Central memory CD8-positive, alpha-beta T cell (primary cell): Measurements from ENCODE around the gene PRR14L.
"Not testable (repeated sequence)": the region's sequence is repeated elsewhere in the genome, so short reads cannot be mapped to it uniquely, and the experiment has no call there.

Source experiments
- ATAC-seq: fragments of 150-1000 bp; cut with Tn5 transposase; replicated peaks from 2 replicates; pipeline ENCODE4 v1.10.0; 2022; ENCODE audit warnings: mild to moderate bottlenecking, moderate FRiP score, moderate number of reproducible peaks; ENCODE audit not compliant: poor library complexity, severe bottlenecking; ENCODE audit errors: extremely low read depth
- DNase-seq, 2 donors: peaks; one replicate each; pipeline ENCODE4 v3.0.0; 2021; ENCODE audit warnings: low spot score in 2 of 2
- H3K27ac Mint-ChIP-seq: one replicate; pipeline ENCODE4 v1.8.0; 2022; ENCODE audit warnings: low read depth, mild to moderate bottlenecking, moderate library complexity, mixed read lengths
- H3K27me3 Mint-ChIP-seq: one replicate; pipeline ENCODE4 v1.8.0; 2022; ENCODE audit warnings: mixed read lengths
- H3K36me3 Mint-ChIP-seq: one replicate; pipeline ENCODE4 v1.8.0; 2022; ENCODE audit warnings: mild to moderate bottlenecking, moderate library complexity, mixed read lengths; ENCODE audit not compliant: insufficient read depth
- H3K4me1 Mint-ChIP-seq: one replicate; pipeline ENCODE4 v1.8.0; 2022; ENCODE audit warnings: mixed read lengths
- H3K4me3 Mint-ChIP-seq: one replicate; pipeline ENCODE4 v1.8.0; 2022; ENCODE audit warnings: mild to moderate bottlenecking, moderate library complexity, mixed read lengths
- H3K9me3 Mint-ChIP-seq: one replicate; pipeline ENCODE4 v1.8.0; 2022; ENCODE audit warnings: mixed read lengths

PRR14L gene

GRCh38 chr22:31694046-31694445, 55.9 kb downstream of the PRR14L start:
- H3K27ac Mint-ChIP-seq, H3K9me3 Mint-ChIP-seq, ATAC-seq, H3K27me3 Mint-ChIP-seq, H3K4me3 Mint-ChIP-seq, DNase-seq: not testable (repeated sequence)
- Mint-ChIP-seq H3K36me3 (peaks cover 28% of the 10 kb centered on the region), H3K4me1 (peaks cover 19% of the 10 kb centered on the region)

DNA sequence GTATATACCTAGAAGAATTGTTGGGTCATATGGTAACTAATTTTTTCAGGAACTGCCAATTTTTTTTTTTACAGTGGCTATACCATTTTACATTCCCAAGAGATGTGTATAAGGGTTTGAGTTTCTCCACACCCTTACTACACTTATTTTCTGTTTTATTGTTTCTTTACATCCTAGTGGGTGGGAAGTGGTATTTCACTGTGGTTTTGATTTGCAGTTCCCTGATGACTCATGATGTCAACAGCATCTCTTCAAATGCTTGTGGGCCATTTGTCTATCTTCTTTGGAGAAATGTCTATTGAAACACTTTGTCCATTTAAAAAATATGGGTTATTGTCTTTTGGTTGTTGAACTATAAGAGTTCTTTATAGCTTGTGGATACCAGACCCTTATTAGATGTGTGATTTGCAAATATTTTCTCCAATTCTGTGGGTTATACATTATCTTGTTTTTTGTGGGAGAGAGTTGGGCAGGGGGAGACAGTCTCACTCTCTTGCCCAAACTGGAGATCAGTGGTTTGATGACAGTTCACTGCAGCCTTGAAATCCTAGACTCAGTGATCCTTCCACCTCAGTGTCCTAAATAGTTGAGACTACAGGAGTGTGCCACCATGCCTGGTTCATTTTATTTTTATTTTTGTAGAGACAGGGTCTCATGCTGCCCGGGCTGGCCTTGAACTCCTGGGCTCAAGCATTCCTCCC, 57.6 kb downstream of the PRR14L start:
- Mint-ChIP-seq H3K4me3 (no peak overlapping the region), H3K4me1 (peaks cover 19% of the 10 kb centered on the region), H3K27me3 (no peaks in the 10 kb centered on the region), H3K9me3 (no peaks in the 10 kb centered on the region), H3K36me3 (peaks cover 37% of the 10 kb centered on the region), H3K27ac (peak overlapping the region; percentile 60)
- peak; percentile 86 for ATAC-seq
- DNase-seq, result no peak

GRCh38 chr22:31691408-31691807, 58.5 kb downstream of the PRR14L start:
- ATAC-seq, result no peak
- Mint-ChIP-seq H3K27me3 (no peaks in the 10 kb centered on the region), H3K27ac (no peak overlapping the region), H3K36me3 (peaks cover 41% of the 10 kb centered on the region), H3K9me3 (no peaks in the 10 kb centered on the region), H3K4me3 (no peak overlapping the region), H3K4me1 (peaks cover 19% of the 10 kb centered on the region)
- no peak for DNase-seq

DNA sequence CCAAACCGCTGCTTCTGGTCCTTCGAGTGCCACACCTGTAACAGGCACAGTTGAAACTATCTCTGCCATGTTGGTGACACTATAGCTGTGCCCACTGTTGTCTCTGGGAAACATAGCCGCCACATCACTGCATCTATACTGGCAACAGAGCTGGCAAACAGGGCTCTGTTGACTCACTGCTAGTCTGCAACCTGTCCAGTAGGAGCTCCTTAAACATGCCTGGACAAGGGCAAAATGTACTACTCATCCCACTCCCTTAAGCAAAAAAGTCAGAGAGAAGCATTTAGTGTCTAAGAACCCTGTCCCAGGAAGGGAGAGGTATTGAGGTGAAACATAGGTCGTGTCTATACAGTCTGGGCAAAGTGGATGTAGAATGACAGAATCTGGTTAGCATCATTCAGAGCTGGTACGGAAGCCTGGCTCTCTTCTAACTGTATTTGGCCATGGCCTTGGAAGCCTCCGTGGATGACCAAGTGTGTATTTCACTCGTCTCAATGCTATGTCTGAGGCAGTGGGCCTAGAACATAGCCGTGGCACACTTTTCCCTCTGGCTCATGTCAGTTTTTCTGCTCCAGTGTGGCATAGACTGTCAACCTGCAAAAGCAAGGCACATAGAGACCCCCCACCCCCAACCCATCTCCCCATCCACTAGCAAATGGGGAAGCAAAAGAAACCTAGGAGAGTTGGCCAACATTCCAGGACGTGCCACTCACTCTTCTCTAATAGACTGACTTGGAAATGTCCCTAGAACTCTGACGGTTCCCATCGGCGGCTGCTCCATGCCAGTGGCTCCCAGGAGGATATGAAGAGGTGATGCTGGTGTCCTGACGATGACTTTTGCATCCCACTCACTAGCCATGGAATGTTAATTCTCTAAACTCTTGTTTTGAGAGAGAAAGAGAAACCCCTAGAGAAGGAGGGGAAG, 66.5 kb downstream of the PRR14L start:
- peaks cover 37% of the 10 kb centered on the region for H3K36me3 Mint-ChIP-seq

GRCh38 chr22:31682751-31683150, 67.2 kb downstream of the PRR14L start:
- DNase-seq (no peak), ATAC-seq (no peak)
- peaks cover 31% of the 10 kb centered on the region for H3K36me3 Mint-ChIP-seq
- no peaks in the 10 kb centered on the region for H3K4me1 Mint-ChIP-seq
- no peak overlapping the region for H3K27ac Mint-ChIP-seq
- no peak overlapping the region for H3K4me3 Mint-ChIP-seq
- H3K9me3 Mint-ChIP-seq, result no peaks in the 10 kb centered on the region
- no peaks in the 10 kb centered on the region for H3K27me3 Mint-ChIP-seq

More for the DNA sequence above, 66.5 kb downstream of the PRR14L start:
- Mint-ChIP-seq H3K4me1 (no peaks in the 10 kb centered on the region), H3K9me3 (no peaks in the 10 kb centered on the region), H3K27ac (no peak overlapping the region), H3K4me3 (no peak overlapping the region), H3K27me3 (no peaks in the 10 kb centered on the region)
- no peak for ATAC-seq
- no peak for DNase-seq

DNA sequence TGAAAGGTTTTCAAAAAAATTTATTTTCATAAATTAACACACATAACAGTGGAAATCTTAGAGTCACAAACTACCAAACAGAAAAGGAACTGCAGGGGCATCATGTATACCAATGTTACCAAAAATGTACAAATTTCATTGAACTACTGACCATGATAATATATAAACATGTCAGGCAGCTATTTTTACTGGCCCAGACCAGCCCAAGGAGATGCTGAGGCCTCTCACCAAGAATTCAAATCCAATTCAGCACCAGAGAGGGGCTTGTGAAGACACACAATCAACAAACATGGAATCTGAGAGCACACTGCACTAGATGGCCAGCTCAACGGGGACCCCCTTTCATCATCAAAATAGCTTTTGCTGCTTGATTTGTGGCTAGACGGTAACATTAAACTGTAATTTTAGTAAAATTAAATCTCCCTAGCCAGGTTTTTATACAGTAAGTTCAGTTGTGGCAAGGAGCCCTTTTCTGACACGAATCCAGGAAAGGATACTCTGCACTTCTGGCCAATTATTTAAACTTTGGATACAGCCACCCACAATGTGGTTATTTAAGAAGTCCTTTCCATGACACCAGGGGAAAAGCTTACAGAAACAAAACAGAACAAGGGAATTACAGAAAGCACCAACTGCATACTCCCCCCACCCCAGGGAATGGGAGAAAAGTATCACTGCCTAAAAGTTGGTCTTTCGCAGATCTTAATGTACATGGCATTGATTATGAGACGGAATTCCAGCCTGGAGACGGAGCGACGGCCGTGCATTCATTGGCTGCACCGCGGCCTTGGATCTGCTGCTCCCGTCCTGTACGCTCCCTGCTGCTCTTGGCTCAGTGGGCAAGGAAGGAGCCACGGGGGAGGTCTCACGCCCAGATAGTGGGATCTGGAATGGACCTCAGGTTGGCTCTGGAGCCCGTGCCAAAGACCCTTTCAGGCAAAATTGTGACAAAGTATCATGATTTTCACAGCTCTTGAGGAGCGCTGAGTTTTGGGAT, 68.3 kb downstream of the PRR14L start:
- ATAC-seq (no peak), DNase-seq (no peak)
- no peak overlapping the region for H3K4me3 Mint-ChIP-seq
- H3K27me3 Mint-ChIP-seq, result no peaks in the 10 kb centered on the region
- no peaks in the 10 kb centered on the region for H3K9me3 Mint-ChIP-seq
- no peak overlapping the region for H3K27ac Mint-ChIP-seq
- H3K36me3 Mint-ChIP-seq, result peaks cover 25% of the 10 kb centered on the region
- H3K4me1 Mint-ChIP-seq, result peaks cover 5% of the 10 kb centered on the region

DNA sequence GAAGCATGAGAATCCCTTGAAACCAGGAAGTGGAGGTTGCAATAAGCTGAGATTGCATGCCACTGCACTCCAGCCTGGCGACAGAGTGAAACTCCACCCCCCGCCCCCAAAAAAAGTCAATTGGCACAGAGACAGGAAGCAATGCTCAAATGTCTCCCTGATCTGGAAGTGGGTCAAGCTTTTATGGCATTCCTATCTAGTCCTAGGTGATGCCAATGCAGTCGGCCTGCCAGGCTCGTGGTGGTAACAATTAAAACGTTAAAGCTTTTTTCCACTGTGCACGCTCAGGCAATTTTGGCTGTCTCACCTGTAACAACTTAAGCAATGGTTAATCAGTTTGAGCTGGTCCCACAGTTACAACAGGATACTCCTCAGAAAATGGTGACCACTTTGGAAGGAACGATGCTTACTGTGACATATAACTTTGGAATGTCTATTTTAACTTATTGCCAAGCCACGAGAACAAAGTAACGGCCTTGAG, 69.0 kb downstream of the PRR14L start:
- peaks cover 11% of the 10 kb centered on the region for H3K4me1 Mint-ChIP-seq
- peaks cover 24% of the 10 kb centered on the region for H3K36me3 Mint-ChIP-seq
- ATAC-seq (no peak), DNase-seq (no peak)
- no peaks in the 10 kb centered on the region for H3K27me3 Mint-ChIP-seq
- no peak overlapping the region for H3K4me3 Mint-ChIP-seq
- H3K9me3 Mint-ChIP-seq, result no peaks in the 10 kb centered on the region
- H3K27ac Mint-ChIP-seq, result no peak overlapping the region

DNA sequence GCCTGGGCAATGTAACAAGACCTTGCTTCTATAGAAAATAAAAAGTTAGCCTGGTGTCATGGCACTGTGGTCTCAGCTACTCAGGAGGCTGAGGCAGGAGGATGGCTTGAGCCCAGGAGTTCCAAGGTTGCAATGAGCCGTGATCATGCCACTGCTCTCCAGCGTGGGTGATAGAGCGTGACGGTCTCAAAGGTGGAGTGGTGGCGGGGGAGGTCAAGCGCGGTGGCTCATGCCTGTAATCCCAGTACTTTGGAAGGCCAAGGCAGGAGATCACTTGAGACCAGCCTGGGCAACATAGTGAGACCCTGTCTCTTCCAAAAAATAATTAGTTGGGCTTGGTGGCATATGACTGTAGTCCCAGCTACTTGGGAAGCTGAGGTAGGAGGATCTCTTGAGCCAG, 71.2 kb downstream of the PRR14L start:
- Mint-ChIP-seq H3K27me3 (no peaks in the 10 kb centered on the region), H3K4me3 (no peak overlapping the region), H3K36me3 (peaks cover 6% of the 10 kb centered on the region), H3K9me3 (no peaks in the 10 kb centered on the region), H3K27ac (no peak overlapping the region), H3K4me1 (peaks cover 11% of the 10 kb centered on the region)
- DNase-seq, result no peak
- no peak for ATAC-seq

DNA sequence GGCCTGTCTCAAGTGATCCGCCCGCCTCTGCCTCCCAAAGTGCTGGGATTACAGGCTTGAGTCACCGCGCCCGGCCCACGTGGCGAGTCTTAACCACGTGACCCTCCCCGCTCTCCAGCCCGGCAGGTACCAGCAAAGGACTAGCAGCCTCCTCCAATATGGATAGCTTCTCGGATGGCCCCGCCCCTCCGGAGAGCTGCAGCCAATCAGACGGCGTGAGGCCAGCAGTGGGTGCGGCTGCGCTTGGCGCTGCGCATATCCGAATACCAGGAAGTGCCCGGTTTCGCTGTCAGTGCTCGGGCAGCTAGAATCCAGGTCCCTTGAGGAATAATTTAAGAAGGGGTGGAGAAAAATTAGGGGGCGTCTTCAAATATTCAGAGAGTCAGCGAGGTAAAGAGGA, 73.2 kb downstream of the PRR14L start:
- ATAC-seq (peak; percentile 100), DNase-seq (peak; percentile 81 to 85)
- peaks cover 11% of the 10 kb centered on the region for H3K4me1 Mint-ChIP-seq
- H3K36me3 Mint-ChIP-seq, result peaks cover 6% of the 10 kb centered on the region
- peak overlapping the region; percentile 86 for H3K4me3 Mint-ChIP-seq
- H3K9me3 Mint-ChIP-seq, result no peaks in the 10 kb centered on the region
- peak overlapping the region; percentile 97 for H3K27ac Mint-ChIP-seq
- H3K27me3 Mint-ChIP-seq, result no peaks in the 10 kb centered on the region

- H3K27ac Mint-ChIP-seq, H3K9me3 Mint-ChIP-seq, H3K36me3 Mint-ChIP-seq, ATAC-seq, DNase-seq, H3K27me3 Mint-ChIP-seq, H3K4me3 Mint-ChIP-seq: not testable (repeated sequence)
- peaks cover 11% of the 10 kb centered on the region for H3K4me1 Mint-ChIP-seq
These were observed 75.7 kb downstream of the PRR14L start for GRCh38 chr22:31674219-31674618.

DNA sequence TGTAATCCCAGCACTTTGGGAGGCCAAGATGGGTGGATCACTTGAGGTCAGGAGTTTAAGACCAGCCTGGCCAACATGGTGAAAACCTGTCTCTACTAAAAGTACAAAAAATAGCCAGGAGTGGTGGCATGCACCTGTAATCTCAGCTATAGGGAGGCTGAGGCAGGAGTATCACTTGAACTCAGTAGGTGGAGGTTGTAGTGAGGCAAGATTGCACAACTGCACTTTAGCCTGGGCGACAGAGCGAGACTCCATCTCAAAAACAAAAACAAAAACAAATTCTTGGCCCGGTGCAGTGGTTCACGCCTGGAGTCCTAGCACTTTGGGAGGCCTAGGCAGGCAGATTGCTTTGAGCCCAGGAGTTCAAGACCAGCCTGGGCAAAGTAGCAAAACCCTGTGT, 81.1 kb downstream of the PRR14L start:
- H3K4me1 Mint-ChIP-seq, ATAC-seq, DNase-seq, H3K9me3 Mint-ChIP-seq, H3K36me3 Mint-ChIP-seq, H3K27ac Mint-ChIP-seq, H3K27me3 Mint-ChIP-seq, H3K4me3 Mint-ChIP-seq: not testable (repeated sequence)

- Mint-ChIP-seq H3K36me3 (peaks cover 15% of the 10 kb centered on the region), H3K4me1 (peaks cover 19% of the 10 kb centered on the region), H3K9me3 (no peaks in the 10 kb centered on the region), H3K4me3 (peak overlapping the region; percentile 95), H3K27ac (peak overlapping the region; percentile 99), H3K27me3 (no peaks in the 10 kb centered on the region)
- DNase-seq, result no peak
- no peak for ATAC-seq
These were observed 87.3 kb downstream of the PRR14L start for GRCh38 chr22:31662668-31663037.
